Endothelial cell of umbilical vein (primary cell): Measurements from ENCODE around the gene OR6K3. TPM values are rescaled to one million over a fixed set of nuclear protein-coding genes. Genes with fewer than 3 reads are reported as not detected.

Source experiments
- BruUV-seq: library from RNA; stranded (reverse); fragments of 400-500 nt; replicated peaks from 2 replicates; lab custom pipeline; 2021; lab: Mats Ljungman, UMichigan
- CTCF ChIA-PET: fragments of 300-600, 350-600 bp; sonication (Branson Sonifier 250); formaldehyde crosslinking; loops from one replicate; lab custom pipeline; 2021; ENCODE audit warnings: antibody characterized with exemption, inconsistent platforms; lab: Charles Lee
- POLR2A ChIA-PET: fragments of 300-600, 350-600 bp; sonication (Branson Sonifier 250); formaldehyde crosslinking; loops from one replicate; lab custom pipeline; 2021; ENCODE audit warnings: antibody characterized with exemption, inconsistent platforms; lab: Charles Lee
- DNase-seq: peaks from one replicate; pipeline ENCODE4 v3.0.0-alpha.2; 2011; ENCODE audit warnings: low read depth, low spot score
- FAIRE-seq: peaks from 2 replicates; lab custom pipeline; 2011; peaks lifted over from hg19 to GRCh38; lab: Jason Lieb, UNC
- H2AFZ ChIP-seq: 2 replicates; pipeline ENCODE4 v1.6.0; 2012; ENCODE audit warnings: low read depth, low read length, control low read depth, inconsistent platforms
- H3K27ac ChIP-seq: 2 replicates; pipeline ENCODE4 v1.5.1; 2011; ENCODE audit warnings: low read depth, mild to moderate bottlenecking, control low read depth, low read length, moderate library complexity; ENCODE audit not compliant: insufficient read depth
- H3K27me3 ChIP-seq, 2 experiments: 2 replicates each; pipeline versions ENCODE4 v1.6.0 to v1.6.1; 2011; ENCODE audit warnings: low read length in 2 of 2, mixed read lengths in 1 of 2; ENCODE audit not compliant: control insufficient read depth in 2 of 2, insufficient read depth in 2 of 2
- H3K36me3 ChIP-seq, 2 experiments: 2 replicates in 1 of 2; 3 replicates in 1 of 2; pipeline ENCODE4 v1.5.1; 2011; ENCODE audit warnings: low read length in 2 of 2, mild to moderate bottlenecking in 1 of 2, moderate library complexity in 1 of 2; ENCODE audit not compliant: control insufficient read depth in 2 of 2, insufficient read depth in 2 of 2; ENCODE audit errors: extremely low read depth in 1 of 2
- H3K4me1 ChIP-seq: 3 replicates; pipeline ENCODE4 v1.5.1; 2011; ENCODE audit warnings: mild to moderate bottlenecking, low read length; ENCODE audit not compliant: control insufficient read depth, insufficient read depth; ENCODE audit errors: extremely low read depth
- H3K4me2 ChIP-seq: 2 replicates; pipeline ENCODE4 v1.6.1; 2011; ENCODE audit warnings: low read length, control low read depth, mixed read lengths; ENCODE audit not compliant: insufficient read depth
- H3K4me3 ChIP-seq, 3 experiments: fragments of 200-600 bp in 1 of 3; sonication (generic), shearing (Covaris generic) in 1 of 3; replicated peaks in 1 of 3; 2 replicates each; pipeline ENCODE4 v1.5.1; 2011 to 2016; ENCODE audit warnings: control low read depth in 3 of 3, low read length in 3 of 3, mild to moderate bottlenecking in 2 of 3, inconsistent platforms in 1 of 3, low read depth in 1 of 3, moderate library complexity in 1 of 3; ENCODE audit not compliant: insufficient read depth in 1 of 3
- H3K79me2 ChIP-seq: 2 replicates; pipeline ENCODE4 v1.6.0; 2012; ENCODE audit warnings: low read length, inconsistent platforms; ENCODE audit not compliant: control insufficient read depth, insufficient read depth
- H3K9ac ChIP-seq: replicated peaks from 2 replicates; pipeline ENCODE3; 2011; ENCODE audit warnings: low read length, control low read depth; ENCODE audit not compliant: insufficient read depth; ENCODE audit errors: extremely low read depth
- H3K9me1 ChIP-seq: replicated peaks from 3 replicates; pipeline ENCODE4 v1.6.0; 2011; ENCODE audit warnings: mild to moderate bottlenecking, low read length; ENCODE audit not compliant: control insufficient read depth, insufficient read depth; ENCODE audit errors: extremely low read depth
- H3K9me3 ChIP-seq: replicated peaks from 2 replicates; pipeline ENCODE4 v1.5.1; 2012; ENCODE audit warnings: low read length, inconsistent platforms; ENCODE audit not compliant: control insufficient read depth, insufficient read depth
- H4K20me1 ChIP-seq: replicated peaks from 2 replicates; pipeline ENCODE3; 2011; ENCODE audit warnings: mild to moderate bottlenecking, low read length; ENCODE audit not compliant: control insufficient read depth, insufficient read depth; ENCODE audit errors: extremely low read depth
- EZH2 ChIP-seq: IDR thresholded peaks from 2 replicates; pipeline ENCODE4 v1.6.1; 2012; ENCODE audit warnings: borderline replicate concordance, low read depth, mild to moderate bottlenecking, moderate library complexity, low read length, inconsistent platforms; ENCODE audit not compliant: severe bottlenecking
- FOS ChIP-seq: IDR thresholded peaks from 2 replicates; pipeline ENCODE4 v1.6.1; 2011; ENCODE audit warnings: mild to moderate bottlenecking, low read length, moderate library complexity, borderline replicate concordance; ENCODE audit not compliant: insufficient read depth
- JUN ChIP-seq: IDR thresholded peaks from 2 replicates; pipeline ENCODE4 v1.6.1; 2011; ENCODE audit warnings: borderline replicate concordance, low read depth; ENCODE audit not compliant: insufficient read length, insufficient read depth
- POLR2A ChIP-seq: IDR thresholded peaks from 2 replicates; pipeline ENCODE4 v1.6.1; 2012; ENCODE audit warnings: low read depth, mild to moderate bottlenecking, control low read depth, low read length
- POLR2AphosphoS5 ChIP-seq: IDR thresholded peaks from 2 replicates; pipeline ENCODE4 v1.6.1; 2012; ENCODE audit warnings: low read depth, mild to moderate bottlenecking, control low read depth, low read length, moderate library complexity; ENCODE audit not compliant: insufficient read depth
- dilution Hi-C: fragments of 300-500 bp; cut with MboI; formaldehyde crosslinking; loops from one replicate; pipeline ENCODE4 v1.15.0; 2019; ENCODE audit warnings: low sequenced_read_pairs; ENCODE audit not compliant: extremely low pct_ligation_motif_present
- intact Hi-C: fragments of 100-400 bp; cut with micrococcal nuclease; formaldehyde crosslinking; loops from one replicate; pipeline ENCODE4 v1.10.0; 2022
- polyA plus RNA-seq, 4 experiments: library from polyadenylated mRNA; depleted of rRNA in 3 of 4; stranded (reverse) in 3 of 4; unstranded in 1 of 4; fragments of >200 nt; gene quantifications; 2 replicates each; pipeline versions ENCODE4 v1.2.1 to v1.2.3, GENCODE V29; 2011 to 2012; ENCODE audit warnings: missing spikeins in 1 of 4
- total RNA-seq: library from RNA; stranded (reverse); gene quantifications from 2 replicates; pipeline ENCODE4 v1.2.3, GENCODE V29; 2021
- TF ChIP-seq, protein P1 (sequence below), 2 donors: IDR thresholded peaks; 1 replicate in 1 of 2; 2 replicates in 1 of 2; pipeline ENCODE4 v1.5.1; 2011; ENCODE audit warnings: low read length in 2 of 2, mild to moderate bottlenecking in 2 of 2, moderate library complexity in 2 of 2, control low read depth in 1 of 2, inconsistent platforms in 1 of 2, low read depth in 1 of 2; ENCODE audit not compliant: insufficient read depth in 1 of 2; ENCODE audit errors: extremely low read depth in 1 of 2
- TF ChIP-seq, protein P2 (sequence below): IDR thresholded peaks from 2 replicates; pipeline ENCODE4 v1.6.1; 2011; ENCODE audit not compliant: insufficient read depth, insufficient read length

Gene OR6K3
- total and polyA plus RNA-seq, 2 donors (not counting 3 experiments of a cell fraction or from before 2014, with no cell fraction given): not detected

DNA sequence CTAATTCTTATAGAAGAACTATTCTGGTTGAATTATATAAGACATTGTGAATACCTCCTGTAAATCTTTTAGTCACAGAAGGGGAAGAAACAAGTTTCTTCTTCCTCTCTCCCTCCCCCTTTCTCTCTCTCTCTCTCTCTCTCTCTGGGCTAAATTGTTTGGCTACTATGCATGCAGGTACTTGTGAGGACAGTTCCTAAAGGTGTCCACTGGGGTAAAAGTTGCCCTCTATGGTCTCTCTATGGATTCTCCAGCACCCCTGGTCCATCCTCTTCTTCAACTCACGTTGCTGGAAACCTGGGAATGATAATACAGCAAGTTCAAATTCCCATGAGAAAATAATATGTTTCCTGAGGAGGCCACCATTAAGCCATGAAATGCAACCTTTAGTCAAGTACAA is 5.8 kb downstream of the OR6K3 start:
- no peak for FAIRE-seq
- dilution Hi-C loops: no loop called here
- CTCF ChIA-PET: no interaction called here

More for the DNA sequence above, 5.8 kb downstream of the OR6K3 start:
- Histone ChIP-seq H3K4me1 (no peaks in the 10 kb centered on the region), H3K27me3 (no peaks in the 10 kb centered on the region), H2AFZ (no peak overlapping the region), H3K9me3 (no peaks in the 10 kb centered on the region), H3K4me3 (no peak overlapping the region), H3K4me2 (no peak overlapping the region), H3K36me3 (no peaks in the 10 kb centered on the region), H3K79me2 (no peaks in the 10 kb centered on the region), H3K9ac (no peak overlapping the region), H4K20me1 (no peaks in the 10 kb centered on the region), H3K9me1 (no peaks in the 10 kb centered on the region), H3K27ac (no peak overlapping the region)
- POLR2A ChIA-PET: no interaction called here
- TF ChIP-seq EZH2 (no peak), POLR2AphosphoS5 (no peak), JUN (no peak), FOS (no peak), POLR2A (no peak)
- TF ChIP-seq, protein P1, sequence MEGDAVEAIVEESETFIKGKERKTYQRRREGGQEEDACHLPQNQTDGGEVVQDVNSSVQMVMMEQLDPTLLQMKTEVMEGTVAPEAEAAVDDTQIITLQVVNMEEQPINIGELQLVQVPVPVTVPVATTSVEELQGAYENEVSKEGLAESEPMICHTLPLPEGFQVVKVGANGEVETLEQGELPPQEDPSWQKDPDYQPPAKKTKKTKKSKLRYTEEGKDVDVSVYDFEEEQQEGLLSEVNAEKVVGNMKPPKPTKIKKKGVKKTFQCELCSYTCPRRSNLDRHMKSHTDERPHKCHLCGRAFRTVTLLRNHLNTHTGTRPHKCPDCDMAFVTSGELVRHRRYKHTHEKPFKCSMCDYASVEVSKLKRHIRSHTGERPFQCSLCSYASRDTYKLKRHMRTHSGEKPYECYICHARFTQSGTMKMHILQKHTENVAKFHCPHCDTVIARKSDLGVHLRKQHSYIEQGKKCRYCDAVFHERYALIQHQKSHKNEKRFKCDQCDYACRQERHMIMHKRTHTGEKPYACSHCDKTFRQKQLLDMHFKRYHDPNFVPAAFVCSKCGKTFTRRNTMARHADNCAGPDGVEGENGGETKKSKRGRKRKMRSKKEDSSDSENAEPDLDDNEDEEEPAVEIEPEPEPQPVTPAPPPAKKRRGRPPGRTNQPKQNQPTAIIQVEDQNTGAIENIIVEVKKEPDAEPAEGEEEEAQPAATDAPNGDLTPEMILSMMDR (IDR thresholded peaks at IDR 0.05; ENCODE audit: extremely low read depth in 1 of 2, insufficient read depth in 1 of 2, low read depth in 1 of 2, low read length in 2 of 2): no peak
- TF ChIP-seq, protein P2, sequence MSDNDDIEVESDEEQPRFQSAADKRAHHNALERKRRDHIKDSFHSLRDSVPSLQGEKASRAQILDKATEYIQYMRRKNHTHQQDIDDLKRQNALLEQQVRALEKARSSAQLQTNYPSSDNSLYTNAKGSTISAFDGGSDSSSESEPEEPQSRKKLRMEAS: no peak
- no peak for DNase-seq
- no TSS peak for BruUV-seq
- intact Hi-C loops: no loop called here
